H54 (cell line): ENCODE data around the gene NEURL1.

Experiments used
- DNase-seq: peaks from one replicate; pipeline ENCODE4 v3.0.0; 2011; ENCODE audit warnings: low spot score, mixed read lengths; ENCODE audit not compliant: insufficient read length
- FAIRE-seq: peaks from 3 replicates; lab custom pipeline; 2011; peaks lifted over from hg19 to GRCh38; lab: Jason Lieb, UNC
- POLR2A ChIP-seq: IDR thresholded peaks from 2 replicates; pipeline ENCODE4 v1.6.1; 2011; ENCODE audit warnings: low read depth, mild to moderate bottlenecking, low read length

The NEURL1 gene

DNA sequence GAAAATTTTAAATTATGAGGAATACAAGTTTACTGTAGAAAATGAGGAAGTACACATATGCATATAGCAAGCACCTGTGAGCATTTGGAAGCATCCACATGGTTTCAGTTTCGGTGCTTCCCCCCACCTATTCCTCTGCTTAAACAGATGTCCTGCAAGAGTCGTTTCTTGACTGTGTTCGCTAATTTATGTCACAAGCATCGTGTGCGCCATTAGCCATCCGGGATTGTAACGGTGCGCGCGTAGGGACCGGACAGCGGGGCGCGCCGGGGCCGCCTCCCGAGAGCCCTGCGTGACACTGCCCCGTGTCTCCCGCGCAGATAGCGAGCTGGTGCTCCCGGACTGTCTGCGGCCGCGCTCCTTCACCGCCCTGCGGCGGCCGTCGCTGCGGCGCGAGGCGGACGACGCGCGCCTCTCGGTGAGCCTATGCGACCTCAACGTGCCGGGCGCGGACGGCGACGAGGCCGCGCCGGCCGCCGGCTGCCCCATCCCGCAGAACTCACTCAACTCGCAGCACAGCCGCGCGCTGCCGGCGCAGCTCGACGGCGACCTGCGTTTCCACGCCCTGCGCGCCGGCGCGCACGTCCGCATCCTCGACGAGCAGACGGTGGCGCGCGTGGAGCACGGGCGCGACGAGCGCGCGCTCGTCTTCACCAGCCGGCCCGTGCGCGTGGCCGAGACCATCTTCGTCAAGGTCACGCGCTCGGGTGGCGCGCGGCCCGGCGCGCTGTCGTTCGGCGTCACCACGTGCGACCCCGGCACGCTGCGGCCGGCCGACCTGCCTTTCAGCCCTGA, 90.9 kb downstream of the NEURL1 start:
- TF ChIP-seq POLR2A: no peak
- DNase-seq (no peak), FAIRE-seq (no peak)

DNA sequence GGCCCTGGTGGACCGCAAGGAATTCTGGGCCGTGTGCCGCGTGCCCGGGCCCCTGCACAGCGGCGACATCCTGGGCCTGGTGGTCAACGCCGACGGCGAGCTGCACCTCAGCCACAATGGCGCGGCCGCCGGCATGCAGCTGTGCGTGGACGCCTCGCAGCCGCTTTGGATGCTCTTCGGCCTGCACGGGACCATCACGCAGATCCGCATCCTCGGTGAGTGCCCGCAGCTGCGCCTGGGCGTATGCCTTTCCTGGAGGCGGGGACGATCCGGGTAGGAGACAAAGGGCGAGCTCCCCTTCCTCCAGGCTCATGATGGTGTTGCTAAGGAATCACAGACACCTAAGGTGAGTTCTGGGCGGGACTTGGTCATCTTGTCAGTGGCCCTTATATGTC, 91.5 kb downstream of the NEURL1 start:
- FAIRE-seq (no peak), DNase-seq (no peak)
- TF ChIP-seq POLR2A: no peak

DNA sequence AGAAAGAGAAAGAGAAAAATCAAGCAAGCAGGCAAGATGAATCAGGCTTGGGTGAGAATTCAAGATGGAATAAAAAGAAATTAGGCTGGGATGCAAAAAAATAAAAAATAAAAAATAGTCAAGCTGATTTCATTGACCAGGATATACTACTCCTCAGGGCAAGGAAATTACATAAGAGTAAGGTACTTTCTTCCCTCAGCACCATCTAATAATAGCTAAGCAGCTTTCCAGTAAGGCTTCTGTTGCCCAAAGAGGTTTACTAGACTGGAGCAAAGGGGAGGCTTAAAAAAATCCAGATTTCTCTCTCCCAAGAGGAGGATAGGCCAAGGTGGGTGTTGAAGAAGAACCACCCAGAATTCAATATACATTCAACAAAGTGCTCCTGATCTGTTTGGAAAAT, 93.6 kb downstream of the NEURL1 start:
- DNase-seq (no peak), FAIRE-seq (no peak)
- no peak for TF ChIP-seq POLR2A

DNA sequence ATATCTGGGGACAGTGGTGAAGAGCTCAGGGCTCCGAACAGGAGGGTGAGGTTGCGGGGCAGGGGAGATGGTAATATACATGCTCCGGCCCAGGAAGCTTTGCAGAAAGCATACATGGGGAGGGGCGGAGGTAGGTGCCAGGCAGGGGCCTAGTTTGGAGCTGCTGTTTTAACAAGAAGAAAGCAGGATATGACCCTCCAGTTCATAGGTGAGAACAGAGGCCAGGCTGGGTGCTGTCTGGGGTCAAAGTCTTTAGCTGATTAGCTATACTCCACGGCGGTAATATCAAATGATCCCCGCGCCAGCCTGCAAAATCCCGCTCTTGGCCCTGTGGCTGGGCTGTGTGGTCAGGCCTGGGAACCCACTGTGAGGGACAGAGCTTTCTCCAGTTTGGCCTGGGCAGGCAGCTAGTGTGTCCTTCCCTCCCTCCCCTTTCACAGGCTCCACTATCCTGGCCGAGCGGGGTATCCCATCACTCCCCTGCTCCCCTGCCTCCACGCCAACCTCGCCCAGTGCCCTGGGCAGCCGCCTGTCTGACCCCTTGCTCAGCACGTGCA, 95.6 kb downstream of the NEURL1 start:
- no peak for TF ChIP-seq POLR2A
- FAIRE-seq: no peak
- no peak for DNase-seq

DNA sequence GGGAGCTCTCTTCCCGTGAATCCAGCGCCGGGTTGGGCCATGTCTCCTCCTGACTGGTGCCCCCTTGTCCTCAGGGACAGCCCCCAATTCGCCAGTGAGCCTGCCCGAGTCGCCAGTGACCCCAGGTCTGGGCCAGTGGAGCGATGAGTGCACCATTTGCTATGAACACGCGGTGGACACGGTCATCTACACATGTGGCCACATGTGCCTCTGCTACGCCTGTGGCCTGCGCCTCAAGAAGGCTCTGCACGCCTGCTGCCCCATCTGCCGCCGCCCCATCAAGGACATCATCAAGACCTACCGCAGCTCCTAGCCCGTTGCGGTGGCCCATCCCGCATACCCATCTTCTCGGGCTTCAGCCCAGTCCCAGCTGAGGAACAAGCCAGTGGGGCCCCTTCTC, 96.6 kb downstream of the NEURL1 start:
- DNase-seq (no peak), FAIRE-seq (no peak)
- no peak for TF ChIP-seq POLR2A

DNA sequence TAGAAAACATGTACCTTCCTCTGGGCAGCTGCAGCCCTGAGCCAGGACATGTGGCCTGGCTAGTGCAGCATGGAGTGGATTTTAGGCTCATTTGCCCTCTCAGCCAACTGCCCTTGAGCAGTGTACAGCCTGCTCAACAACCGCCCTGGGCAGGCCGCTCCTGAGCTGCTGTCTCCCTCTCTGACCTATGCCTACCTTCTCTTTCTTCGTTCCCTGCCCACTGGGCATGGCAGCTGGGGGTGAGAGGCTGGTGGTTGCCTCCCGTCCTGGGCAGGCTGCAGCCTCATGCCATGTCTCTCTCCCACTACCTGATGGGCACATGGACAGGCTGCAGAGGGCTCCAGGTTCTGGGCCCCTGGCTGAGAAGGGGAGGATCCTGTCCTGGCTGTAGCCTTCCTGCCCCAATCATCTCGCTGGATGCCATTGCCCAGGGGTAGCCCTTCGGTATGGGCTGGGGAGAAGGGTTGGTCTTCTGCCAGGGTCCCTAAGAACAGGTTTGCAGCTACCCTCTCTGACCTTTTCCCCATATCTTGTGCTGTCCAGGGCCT, 97.3 kb downstream of the NEURL1 start:
- DNase-seq (no peak), FAIRE-seq (no peak)
- TF ChIP-seq POLR2A: no peak

DNA sequence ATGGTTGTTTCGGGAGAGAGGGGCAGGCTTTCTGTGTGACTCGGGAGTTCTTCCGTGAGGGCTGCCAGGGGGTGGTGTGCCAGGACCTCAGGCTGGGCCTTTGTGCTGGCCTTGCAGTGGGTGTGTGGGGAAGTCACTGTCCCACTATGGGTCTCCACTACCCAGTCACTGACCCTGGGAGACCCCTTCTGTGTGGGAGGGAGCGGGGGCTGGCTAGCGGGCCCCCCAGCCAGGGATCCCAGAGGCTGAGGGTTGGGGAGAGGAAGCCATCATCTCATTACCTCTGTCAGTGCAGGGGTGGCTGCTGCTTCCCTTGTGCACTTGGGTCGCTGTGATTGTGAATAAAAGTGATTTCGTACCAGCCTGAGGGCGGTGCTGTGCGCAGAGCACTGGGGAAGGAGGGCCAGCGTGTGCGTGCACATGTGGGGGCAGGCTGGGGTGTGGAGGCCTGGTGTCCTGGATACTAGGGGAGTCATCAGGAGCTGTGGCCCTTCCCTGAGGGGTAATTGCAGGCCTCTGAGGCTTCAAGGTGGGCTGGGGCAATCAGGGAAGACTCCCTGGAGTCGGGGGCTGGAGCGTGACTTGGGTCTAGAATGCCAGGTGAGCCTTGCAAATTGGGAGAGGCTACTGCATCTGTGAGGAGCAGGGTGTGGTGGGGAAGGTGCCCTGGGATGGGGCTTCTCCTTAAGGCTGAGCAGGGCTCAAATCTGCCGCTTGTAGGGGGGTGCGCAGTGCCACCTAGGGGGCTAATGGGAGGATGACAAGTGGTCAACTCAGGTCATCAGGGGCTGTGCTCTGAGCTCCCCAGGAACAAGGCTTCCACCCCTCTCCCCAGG, 98.9 kb downstream of the NEURL1 start:
- FAIRE-seq: no peak
- TF ChIP-seq POLR2A: no peak
- DNase-seq: peak; percentile 78

DNA sequence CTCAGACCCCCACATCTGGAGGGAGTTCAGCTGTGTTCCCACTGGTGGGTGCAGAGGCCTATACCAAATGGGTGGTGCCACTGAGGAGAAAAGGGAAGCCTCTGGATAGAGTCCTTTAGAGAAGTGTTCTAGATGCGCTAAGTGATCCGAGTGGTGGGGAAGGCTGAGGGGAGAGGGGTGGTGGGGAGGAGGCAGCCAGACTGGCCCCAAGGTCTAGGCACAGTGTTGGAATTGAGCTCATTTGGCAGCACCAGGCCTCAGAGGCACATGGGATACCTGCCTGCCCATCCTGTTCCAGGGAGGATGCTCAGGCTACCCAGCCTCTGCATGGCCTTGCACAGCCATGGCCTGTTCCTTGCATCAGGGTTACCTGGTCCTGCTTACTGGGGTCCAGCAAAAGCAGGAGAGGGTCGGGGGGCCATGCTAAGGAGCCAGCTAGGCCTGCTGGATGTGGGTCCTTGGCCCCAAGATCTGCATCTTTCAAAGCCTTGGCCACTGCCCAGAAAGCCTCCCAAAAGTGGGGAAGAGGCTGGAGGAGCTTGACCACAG, 99.6 kb downstream of the NEURL1 start:
- no peak for TF ChIP-seq POLR2A
- DNase-seq (no peak), FAIRE-seq (no peak)

DNA sequence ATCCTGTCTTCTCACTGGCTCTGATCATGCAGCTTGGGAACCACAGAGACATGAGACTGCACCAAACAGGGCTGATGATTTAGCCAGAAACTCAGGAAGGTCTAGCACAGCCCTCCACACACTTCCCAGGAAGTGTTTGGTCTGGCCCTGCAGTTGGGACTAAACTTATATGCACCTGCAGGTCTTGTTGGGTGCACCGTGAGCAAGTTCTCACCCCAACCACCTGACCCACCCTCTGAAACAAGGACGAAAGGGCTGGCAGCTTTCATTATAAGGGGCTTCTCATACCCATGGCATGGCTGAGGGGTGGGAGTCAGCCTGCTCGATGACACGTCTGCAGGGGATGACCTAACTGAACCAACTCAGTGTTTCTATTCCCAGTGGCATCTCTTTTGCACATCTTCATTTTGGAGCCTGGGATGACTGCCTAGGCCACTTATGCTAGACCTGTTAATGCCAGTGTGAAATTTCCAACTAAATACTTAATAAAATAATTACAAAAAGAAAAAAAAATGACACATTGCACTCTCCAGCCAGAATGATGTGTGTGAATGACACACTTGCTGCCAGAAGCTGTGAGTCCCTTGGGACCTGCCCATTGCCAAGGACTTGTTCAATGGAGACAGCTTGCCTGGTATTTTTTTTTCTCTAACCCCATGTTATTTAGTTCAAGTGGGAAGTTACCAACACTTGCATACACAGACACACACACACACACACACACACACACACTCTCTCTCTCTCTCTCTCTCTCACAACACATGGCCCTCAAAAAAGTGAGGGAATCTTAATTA, 102.6 kb downstream of the NEURL1 start:
- TF ChIP-seq POLR2A: no peak
- DNase-seq: no peak
- no peak for FAIRE-seq

DNA sequence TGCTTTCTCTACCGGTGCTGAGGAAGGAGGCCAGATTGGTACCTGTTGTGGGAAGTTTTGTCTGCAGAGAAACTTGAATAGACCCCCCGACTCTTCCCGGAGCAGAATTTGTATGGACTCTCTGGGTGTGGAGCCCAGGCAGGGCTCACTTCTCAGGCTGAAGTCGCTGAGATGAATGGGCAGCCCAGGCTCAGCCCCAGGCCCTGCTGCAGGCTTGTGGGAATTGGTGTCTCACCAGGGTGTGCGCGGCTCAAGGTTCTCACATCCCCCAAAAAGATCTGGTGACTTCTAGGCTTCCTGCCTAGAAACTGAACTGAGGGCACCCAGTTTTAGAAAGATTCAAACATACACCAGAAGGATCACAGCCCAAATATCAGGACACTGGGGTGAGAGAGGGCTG, 103.5 kb downstream of the NEURL1 start:
- FAIRE-seq (no peak), DNase-seq (no peak)
- TF ChIP-seq POLR2A: no peak

DNA sequence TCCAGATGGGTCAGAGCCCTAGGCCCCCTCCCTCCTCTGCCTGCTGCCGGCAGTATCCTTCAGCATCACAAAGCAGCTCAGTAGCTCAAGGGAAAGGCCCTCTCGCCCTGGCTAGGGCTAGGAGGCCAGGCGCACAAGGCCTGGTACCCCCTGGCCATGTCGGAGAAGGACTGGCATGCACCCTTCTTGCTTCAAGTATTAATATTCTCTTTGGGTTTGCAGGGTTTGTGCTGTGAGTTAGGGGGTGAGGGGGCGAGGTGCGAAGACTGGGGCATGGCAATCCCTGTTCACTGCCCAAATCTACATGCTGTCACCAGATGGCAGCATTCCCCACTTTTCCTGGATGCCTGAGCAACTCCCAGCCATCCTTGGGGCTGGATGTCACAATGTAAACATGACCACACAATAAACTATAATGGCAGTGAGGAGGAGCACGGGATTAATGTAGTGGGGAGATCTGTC, 105.2 kb downstream of the NEURL1 start:
- DNase-seq: peak; percentile 92
- peak; percentile 23 for FAIRE-seq
- TF ChIP-seq POLR2A: no peak

DNA sequence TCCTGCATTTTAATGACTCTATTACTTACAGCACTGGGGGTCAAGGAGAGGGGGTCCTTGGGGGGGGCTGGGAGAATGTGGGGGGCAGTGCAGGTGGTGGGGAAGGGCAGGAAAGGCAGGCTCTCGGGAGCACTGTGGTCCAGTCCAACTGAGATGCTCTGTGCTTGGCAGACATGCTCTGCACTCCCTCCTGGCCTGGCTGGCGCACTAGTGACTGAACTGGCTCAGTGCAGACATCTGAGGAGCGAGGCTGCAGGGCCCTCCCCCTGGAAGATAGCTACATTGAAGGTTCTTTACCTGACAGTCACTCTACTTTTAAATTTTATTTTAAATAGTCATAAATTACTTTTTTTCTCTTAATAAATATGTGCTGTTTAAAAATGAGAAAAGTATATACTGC, 105.7 kb downstream of the NEURL1 start:
- DNase-seq (no peak), FAIRE-seq (no peak)
- no peak for TF ChIP-seq POLR2A

DNA sequence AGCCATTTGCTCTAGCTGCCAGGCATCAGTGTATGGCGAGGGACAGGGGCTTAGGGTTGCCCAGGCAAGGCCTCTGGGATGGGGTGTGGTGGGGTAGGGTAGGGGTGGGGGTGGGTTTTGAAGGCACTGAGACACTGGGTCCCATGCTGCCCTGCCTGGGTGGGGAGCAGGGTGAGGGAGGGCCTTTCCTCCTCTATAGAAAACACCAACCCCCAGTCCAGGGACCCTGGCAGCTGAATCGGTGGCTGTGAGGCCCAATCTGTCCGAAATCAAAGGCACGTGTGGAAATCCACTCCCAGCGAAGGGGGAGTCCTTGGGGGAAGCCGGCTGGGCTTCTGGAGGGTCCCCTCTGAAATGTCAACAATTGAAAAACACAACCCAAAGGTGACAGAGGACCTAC, 106.4 kb downstream of the NEURL1 start:
- DNase-seq (no peak), FAIRE-seq (no peak)
- TF ChIP-seq POLR2A: no peak

DNA sequence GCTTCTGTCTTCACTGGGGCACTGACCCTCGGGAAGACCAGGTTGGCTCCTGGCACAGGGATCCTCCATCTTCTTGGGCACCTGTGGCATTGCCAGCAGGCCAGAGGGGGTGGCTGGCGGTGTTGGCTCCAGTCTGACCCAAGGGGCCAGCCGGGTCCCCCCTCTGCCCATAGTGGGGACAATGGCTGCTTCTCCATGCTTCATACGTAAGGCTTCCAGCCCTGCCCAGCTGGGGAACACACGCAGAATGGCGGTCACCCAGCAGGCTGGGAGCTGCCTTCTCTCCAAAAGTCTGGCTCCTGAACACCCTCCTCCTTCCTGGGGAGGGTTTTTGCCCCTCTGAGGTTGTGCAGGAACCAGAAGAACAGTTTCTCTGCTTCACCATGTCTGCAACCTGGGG, 106.8 kb downstream of the NEURL1 start:
- FAIRE-seq (no peak), DNase-seq (no peak)
- TF ChIP-seq POLR2A: no peak
